Keratinocyte (primary cell): Measurements from ENCODE around the gene NLRP3. TPM values are rescaled to one million over a fixed set of nuclear protein-coding genes. Genes with fewer than 3 reads are reported as not detected.

Source experiments
- DNase-seq: peaks from one replicate; pipeline ENCODE4 v3.0.0-alpha.2; 2011; ENCODE audit warnings: low read depth, missing footprints, low spot score
- FAIRE-seq: peaks from 2 replicates; lab custom pipeline; 2011; peaks lifted over from hg19 to GRCh38; lab: Jason Lieb, UNC
- H2AFZ ChIP-seq: 2 replicates; pipeline ENCODE4 v1.6.0; 2012; ENCODE audit warnings: low read length, control low read depth, inconsistent platforms; ENCODE audit not compliant: control insufficient read depth
- H3K27ac ChIP-seq: 2 replicates; pipeline ENCODE4 v1.5.1; 2011; ENCODE audit warnings: low read length; ENCODE audit not compliant: control insufficient read depth, insufficient read depth
- H3K27me3 ChIP-seq: 3 replicates; pipeline ENCODE4 v1.6.0; 2011; ENCODE audit warnings: low read length; ENCODE audit not compliant: control insufficient read depth, insufficient read depth; ENCODE audit errors: extremely low read depth
- H3K36me3 ChIP-seq, 2 experiments: 2 replicates in 1 of 2; 3 replicates in 1 of 2; pipeline ENCODE4 v1.5.1; 2011; ENCODE audit warnings: low read length in 2 of 2, mild to moderate bottlenecking in 1 of 2; ENCODE audit not compliant: control insufficient read depth in 2 of 2, insufficient read depth in 2 of 2; ENCODE audit errors: extremely low read depth in 1 of 2
- H3K4me1 ChIP-seq: 3 replicates; pipeline ENCODE4 v1.5.1; 2011; ENCODE audit warnings: low read length; ENCODE audit not compliant: control insufficient read depth, insufficient read depth; ENCODE audit errors: extremely low read depth
- H3K4me2 ChIP-seq: 3 replicates; pipeline ENCODE4 v1.6.0; 2011; ENCODE audit warnings: low read depth, low read length; ENCODE audit not compliant: control insufficient read depth, insufficient read depth; ENCODE audit errors: extremely low read depth
- H3K4me3 ChIP-seq, 3 experiments: fragments of 200-600 bp in 1 of 3; sonication (generic) in 1 of 3; 2 replicates in 2 of 3; 3 replicates in 1 of 3; pipeline ENCODE4 v1.5.1; 2011 to 2016; ENCODE audit warnings: low read length in 3 of 3, mild to moderate bottlenecking in 3 of 3, control low read depth in 2 of 3, inconsistent platforms in 1 of 3, low read depth in 1 of 3, mixed read lengths in 1 of 3, mixed run types in 1 of 3, moderate library complexity in 1 of 3; ENCODE audit not compliant: control insufficient read depth in 2 of 3, insufficient read depth in 2 of 3; ENCODE audit errors: extremely low read depth in 1 of 3
- H3K79me2 ChIP-seq: 2 replicates; pipeline ENCODE4 v1.6.0; 2012; ENCODE audit warnings: low read length; ENCODE audit not compliant: control insufficient read depth, insufficient read depth
- H3K9ac ChIP-seq: 3 replicates; pipeline ENCODE4 v1.6.0; 2011; ENCODE audit warnings: low read length; ENCODE audit not compliant: control insufficient read depth, insufficient read depth; ENCODE audit errors: extremely low read depth
- H3K9me1 ChIP-seq: 3 replicates; pipeline ENCODE4 v1.6.0; 2011; ENCODE audit warnings: low read length; ENCODE audit not compliant: control insufficient read depth, insufficient read depth; ENCODE audit errors: extremely low read depth
- H3K9me3 ChIP-seq: 2 replicates; pipeline ENCODE4 v1.5.1; 2012; ENCODE audit warnings: low read depth, low read length; ENCODE audit not compliant: control insufficient read depth
- H4K20me1 ChIP-seq: 3 replicates; pipeline ENCODE4 v1.6.0; 2011; ENCODE audit warnings: low read length; ENCODE audit not compliant: control insufficient read depth, insufficient read depth; ENCODE audit errors: extremely low read depth
- CTCF ChIP-seq, 3 experiments: IDR thresholded peaks in 1 of 3; conservative IDR thresholded peaks in 1 of 3; optimal IDR thresholded peaks in 1 of 3; 2 replicates in 2 of 3; 3 replicates in 1 of 3; pipeline versions ENCODE3 to v1.5.1; 2011; ENCODE audit warnings: low read length in 3 of 3, mild to moderate bottlenecking in 3 of 3, moderate library complexity in 2 of 3, control low read depth in 1 of 3, inconsistent platforms in 1 of 3; ENCODE audit not compliant: insufficient read depth in 2 of 3; ENCODE audit errors: extremely low read depth in 1 of 3
- EZH2 ChIP-seq: IDR thresholded peaks from one replicate; pipeline ENCODE4 v1.6.1; 2012; ENCODE audit warnings: inconsistent platforms, mild to moderate bottlenecking, low read length, moderate library complexity
- dilution Hi-C: fragments of 300-500 bp; cut with MboI; formaldehyde crosslinking; loops from one replicate; pipeline ENCODE4 v1.7.0; 2020; ENCODE audit warnings: low sequenced_read_pairs; ENCODE audit not compliant: extremely low pct_ligation_motif_present
- polyA plus RNA-seq, 5 experiments: library from polyadenylated mRNA; depleted of rRNA in 3 of 5; stranded (reverse) in 3 of 5; stranded (forward) in 1 of 5; unstranded in 1 of 5; fragments of >200 nt; gene quantifications; 1 replicate in 1 of 5; 2 replicates in 3 of 5; 3 replicates in 1 of 5; pipeline versions ENCODE4 v1.2.1 to v1.2.3, GENCODE V29; 2011 to 2012; ENCODE audit warnings: missing spikeins in 2 of 5, low read depth in 1 of 5, low replicate concordance in 1 of 5

The NLRP3 gene
- polyA plus RNA-seq, 1 donor (not counting 4 experiments of a cell fraction or from before 2014, with no cell fraction given) = 0.03 TPM

GRCh38 chr1:247456914-247457639, 41.1 kb downstream of the NLRP3 start:
- no peak overlapping the region for H3K27ac ChIP-seq
- no peaks in the 10 kb centered on the region for H3K36me3 ChIP-seq
- H3K4me1 ChIP-seq = no peaks in the 10 kb centered on the region
- dilution Hi-C loops = no loop called here
- H4K20me1 ChIP-seq = no peaks in the 10 kb centered on the region
- FAIRE-seq = no peak
- no peak overlapping the region for H3K4me2 ChIP-seq
- no peak overlapping the region for H3K4me3 ChIP-seq
- no peak for DNase-seq
- H3K79me2 ChIP-seq = no peaks in the 10 kb centered on the region
- TF ChIP-seq CTCF (optimal IDR thresholded peaks at IDR 0.05 in 1 of 3, IDR thresholded peaks at IDR 0.05 in 1 of 3, conservative IDR thresholded peaks at IDR 0.05 in 1 of 3; ENCODE audit: extremely low read depth in 1 of 3, insufficient read depth in 2 of 3, low read length in 3 of 3) (no peak), EZH2 (no peak)
- H3K9me3 ChIP-seq = peaks cover 6% of the 10 kb centered on the region
- no peak overlapping the region for H2AFZ ChIP-seq
- H3K27me3 ChIP-seq = no peaks in the 10 kb centered on the region
- no peak overlapping the region for H3K9ac ChIP-seq
- H3K9me1 ChIP-seq = no peaks in the 10 kb centered on the region

- FAIRE-seq (no peak), DNase-seq (no peak)
- Histone ChIP-seq H3K4me1 (no peaks in the 10 kb centered on the region), H3K4me3 (no peak overlapping the region), H3K9ac (no peak overlapping the region), H3K27me3 (no peaks in the 10 kb centered on the region), H2AFZ (no peak overlapping the region), H3K27ac (no peak overlapping the region), H4K20me1 (no peaks in the 10 kb centered on the region), H3K4me2 (no peak overlapping the region), H3K36me3 (no peaks in the 10 kb centered on the region), H3K9me3 (peaks cover 6% of the 10 kb centered on the region), H3K79me2 (no peaks in the 10 kb centered on the region), H3K9me1 (no peaks in the 10 kb centered on the region)
- TF ChIP-seq EZH2 (no peak), CTCF (optimal IDR thresholded peaks at IDR 0.05 in 1 of 3, IDR thresholded peaks at IDR 0.05 in 1 of 3, conservative IDR thresholded peaks at IDR 0.05 in 1 of 3; ENCODE audit: extremely low read depth in 1 of 3, insufficient read depth in 2 of 3, low read length in 3 of 3) (no peak)
- dilution Hi-C loops = no loop called here
Measured at GRCh38 chr1:247459507-247459906, 43.5 kb downstream of the NLRP3 start.
